IMR-90 (cell line): ENCODE data around the gene SMIM29.

Experiments used
- BHLHE40 ChIP-seq: fragments of 150-350 bp; IDR thresholded peaks from 2 replicates; pipeline ENCODE4 v1.6.1; 2016; ENCODE audit warnings: mild to moderate bottlenecking, low read depth, low read length
- CEBPB ChIP-seq: IDR thresholded peaks from 2 replicates; pipeline ENCODE4 v1.6.1; 2012; ENCODE audit warnings: low read depth, low read length, improper control_type of control experiment
- CHD1 ChIP-seq: IDR thresholded peaks from 2 replicates; pipeline ENCODE4 v1.6.1; 2012; ENCODE audit warnings: low read depth, low read length, improper control_type of control experiment
- MAFK ChIP-seq: IDR thresholded peaks from 2 replicates; pipeline ENCODE4 v1.6.1; 2012; ENCODE audit warnings: low read depth, low read length, improper control_type of control experiment
- MXI1 ChIP-seq: IDR thresholded peaks from 2 replicates; pipeline ENCODE4 v1.6.1; 2012; ENCODE audit warnings: low read depth, mild to moderate bottlenecking, low read length, moderate library complexity, borderline replicate concordance
- NFE2L2 ChIP-seq: fragments of 150-350 bp; IDR thresholded peaks from 2 replicates; pipeline ENCODE4 v1.6.1; 2016; ENCODE audit warnings: low read depth, mild to moderate bottlenecking, low read length
- POLR2A ChIP-seq: IDR thresholded peaks from 2 replicates; pipeline ENCODE4 v1.6.1; 2012; ENCODE audit warnings: mild to moderate bottlenecking, low read depth, low read length
- RAD21 ChIP-seq: IDR thresholded peaks from 2 replicates; pipeline ENCODE4 v1.6.1; 2012; ENCODE audit warnings: low read length, improper control_type of control experiment
- RCOR1 ChIP-seq: IDR thresholded peaks from 2 replicates; pipeline ENCODE4 v1.6.1; 2012; ENCODE audit warnings: mild to moderate bottlenecking, low read length, improper control_type of control experiment; ENCODE audit not compliant: insufficient replicate concordance
- RFX5 ChIP-seq: IDR thresholded peaks from 2 replicates; pipeline ENCODE4 v1.8.0; 2012; ENCODE audit warnings: low read depth, mild to moderate bottlenecking, low read length, moderate library complexity
- SMC3 ChIP-seq: fragments of 150-350 bp; IDR thresholded peaks from 2 replicates; pipeline ENCODE4 v1.6.1; 2016; ENCODE audit warnings: low read depth, mild to moderate bottlenecking, antibody characterized with exemption, low read length, moderate library complexity
- TF ChIP-seq, protein P1 (sequence below): conservative IDR thresholded peaks from 2 replicates; pipeline ENCODE4 v1.5.1; 2012; ENCODE audit warnings: mild to moderate bottlenecking, low read depth, low read length, improper control_type of control experiment
- TF ChIP-seq, protein P2 (sequence below): fragments of 150-350 bp; IDR thresholded peaks from 2 replicates; pipeline ENCODE4 v1.6.1; 2016; ENCODE audit warnings: low read depth, mild to moderate bottlenecking, low read length, moderate library complexity, borderline replicate concordance
- TF ChIP-seq, protein P3 (sequence below): fragments of 150-350 bp; IDR thresholded peaks from 2 replicates; pipeline ENCODE4 v1.6.1; 2017; ENCODE audit warnings: mild to moderate bottlenecking, antibody characterized with exemption, low read length, low read depth

DNA sequence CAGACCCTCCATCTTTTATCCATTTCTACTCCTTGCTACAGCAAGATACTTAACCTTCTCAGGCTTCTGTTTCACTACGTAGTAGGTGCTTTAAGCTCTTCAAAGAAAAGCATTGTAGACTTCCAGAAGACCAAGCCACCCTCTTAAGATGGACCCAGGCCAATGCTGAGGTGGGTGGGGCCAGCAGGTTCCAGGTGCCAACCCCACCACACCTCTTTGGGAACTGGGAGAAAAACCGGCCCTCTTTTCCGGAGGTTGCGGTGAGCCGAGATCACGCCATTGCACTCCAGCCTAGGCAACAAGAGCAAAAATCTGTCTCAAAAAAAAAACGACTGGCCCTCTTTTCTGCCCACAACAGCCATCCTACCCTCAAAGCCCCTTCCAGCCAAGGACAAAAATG is 22.7 kb downstream of the SMIM29 start:
- TF ChIP-seq, protein P1, sequence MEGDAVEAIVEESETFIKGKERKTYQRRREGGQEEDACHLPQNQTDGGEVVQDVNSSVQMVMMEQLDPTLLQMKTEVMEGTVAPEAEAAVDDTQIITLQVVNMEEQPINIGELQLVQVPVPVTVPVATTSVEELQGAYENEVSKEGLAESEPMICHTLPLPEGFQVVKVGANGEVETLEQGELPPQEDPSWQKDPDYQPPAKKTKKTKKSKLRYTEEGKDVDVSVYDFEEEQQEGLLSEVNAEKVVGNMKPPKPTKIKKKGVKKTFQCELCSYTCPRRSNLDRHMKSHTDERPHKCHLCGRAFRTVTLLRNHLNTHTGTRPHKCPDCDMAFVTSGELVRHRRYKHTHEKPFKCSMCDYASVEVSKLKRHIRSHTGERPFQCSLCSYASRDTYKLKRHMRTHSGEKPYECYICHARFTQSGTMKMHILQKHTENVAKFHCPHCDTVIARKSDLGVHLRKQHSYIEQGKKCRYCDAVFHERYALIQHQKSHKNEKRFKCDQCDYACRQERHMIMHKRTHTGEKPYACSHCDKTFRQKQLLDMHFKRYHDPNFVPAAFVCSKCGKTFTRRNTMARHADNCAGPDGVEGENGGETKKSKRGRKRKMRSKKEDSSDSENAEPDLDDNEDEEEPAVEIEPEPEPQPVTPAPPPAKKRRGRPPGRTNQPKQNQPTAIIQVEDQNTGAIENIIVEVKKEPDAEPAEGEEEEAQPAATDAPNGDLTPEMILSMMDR, result no peak
- TF ChIP-seq MAFK, result no peak
- no peak for TF ChIP-seq BHLHE40
- TF ChIP-seq POLR2A, result no peak
- no peak for TF ChIP-seq NFE2L2
- TF ChIP-seq, protein P2, sequence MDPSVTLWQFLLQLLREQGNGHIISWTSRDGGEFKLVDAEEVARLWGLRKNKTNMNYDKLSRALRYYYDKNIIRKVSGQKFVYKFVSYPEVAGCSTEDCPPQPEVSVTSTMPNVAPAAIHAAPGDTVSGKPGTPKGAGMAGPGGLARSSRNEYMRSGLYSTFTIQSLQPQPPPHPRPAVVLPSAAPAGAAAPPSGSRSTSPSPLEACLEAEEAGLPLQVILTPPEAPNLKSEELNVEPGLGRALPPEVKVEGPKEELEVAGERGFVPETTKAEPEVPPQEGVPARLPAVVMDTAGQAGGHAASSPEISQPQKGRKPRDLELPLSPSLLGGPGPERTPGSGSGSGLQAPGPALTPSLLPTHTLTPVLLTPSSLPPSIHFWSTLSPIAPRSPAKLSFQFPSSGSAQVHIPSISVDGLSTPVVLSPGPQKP, result no peak
- TF ChIP-seq, protein P3, sequence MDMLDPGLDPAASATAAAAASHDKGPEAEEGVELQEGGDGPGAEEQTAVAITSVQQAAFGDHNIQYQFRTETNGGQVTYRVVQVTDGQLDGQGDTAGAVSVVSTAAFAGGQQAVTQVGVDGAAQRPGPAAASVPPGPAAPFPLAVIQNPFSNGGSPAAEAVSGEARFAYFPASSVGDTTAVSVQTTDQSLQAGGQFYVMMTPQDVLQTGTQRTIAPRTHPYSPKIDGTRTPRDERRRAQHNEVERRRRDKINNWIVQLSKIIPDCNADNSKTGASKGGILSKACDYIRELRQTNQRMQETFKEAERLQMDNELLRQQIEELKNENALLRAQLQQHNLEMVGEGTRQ, result no peak
- no peak for TF ChIP-seq CEBPB
- TF ChIP-seq MXI1, result no peak
- no peak for TF ChIP-seq RAD21
- no peak for TF ChIP-seq CHD1
- no peak for TF ChIP-seq RCOR1
- no peak for TF ChIP-seq RFX5
- no peak for TF ChIP-seq SMC3
